Measurements from ENCODE around the gene CRIP2.
A peak's percentile ranks its signal among the peaks of the same experiment; 100 is the strongest.

CRIP2 gene

DNA sequence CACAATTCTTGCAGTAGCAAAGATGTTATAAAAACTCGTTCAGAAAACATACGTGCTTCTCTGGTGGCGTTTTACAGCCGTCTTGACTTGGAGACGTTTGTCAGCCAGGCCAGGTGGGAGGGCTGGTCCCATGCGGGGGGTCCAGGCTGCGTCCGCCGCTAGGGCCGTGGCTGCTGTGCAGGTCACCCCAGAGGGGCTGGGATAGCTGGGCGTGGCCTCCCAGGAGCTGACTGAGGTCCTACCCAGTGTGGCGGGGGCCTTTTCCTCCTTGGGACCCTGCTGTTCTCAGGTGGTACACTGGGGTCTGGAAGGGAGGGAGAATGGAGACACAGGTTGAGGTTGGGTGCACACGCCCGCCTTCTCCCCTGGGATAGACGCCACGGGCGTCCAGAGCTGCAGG lies 29.8 kb upstream of the CRIP2 start:
- TF ChIP-seq, protein P1, sequence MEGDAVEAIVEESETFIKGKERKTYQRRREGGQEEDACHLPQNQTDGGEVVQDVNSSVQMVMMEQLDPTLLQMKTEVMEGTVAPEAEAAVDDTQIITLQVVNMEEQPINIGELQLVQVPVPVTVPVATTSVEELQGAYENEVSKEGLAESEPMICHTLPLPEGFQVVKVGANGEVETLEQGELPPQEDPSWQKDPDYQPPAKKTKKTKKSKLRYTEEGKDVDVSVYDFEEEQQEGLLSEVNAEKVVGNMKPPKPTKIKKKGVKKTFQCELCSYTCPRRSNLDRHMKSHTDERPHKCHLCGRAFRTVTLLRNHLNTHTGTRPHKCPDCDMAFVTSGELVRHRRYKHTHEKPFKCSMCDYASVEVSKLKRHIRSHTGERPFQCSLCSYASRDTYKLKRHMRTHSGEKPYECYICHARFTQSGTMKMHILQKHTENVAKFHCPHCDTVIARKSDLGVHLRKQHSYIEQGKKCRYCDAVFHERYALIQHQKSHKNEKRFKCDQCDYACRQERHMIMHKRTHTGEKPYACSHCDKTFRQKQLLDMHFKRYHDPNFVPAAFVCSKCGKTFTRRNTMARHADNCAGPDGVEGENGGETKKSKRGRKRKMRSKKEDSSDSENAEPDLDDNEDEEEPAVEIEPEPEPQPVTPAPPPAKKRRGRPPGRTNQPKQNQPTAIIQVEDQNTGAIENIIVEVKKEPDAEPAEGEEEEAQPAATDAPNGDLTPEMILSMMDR (conservative IDR thresholded peaks at IDR 0.05; ENCODE audit: low read length): no peak
- H3K4me3 ChIP-seq (ENCODE audit: low read length): no peak overlapping the region
- DNase-seq (ENCODE audit: low read depth): no peak

DNA sequence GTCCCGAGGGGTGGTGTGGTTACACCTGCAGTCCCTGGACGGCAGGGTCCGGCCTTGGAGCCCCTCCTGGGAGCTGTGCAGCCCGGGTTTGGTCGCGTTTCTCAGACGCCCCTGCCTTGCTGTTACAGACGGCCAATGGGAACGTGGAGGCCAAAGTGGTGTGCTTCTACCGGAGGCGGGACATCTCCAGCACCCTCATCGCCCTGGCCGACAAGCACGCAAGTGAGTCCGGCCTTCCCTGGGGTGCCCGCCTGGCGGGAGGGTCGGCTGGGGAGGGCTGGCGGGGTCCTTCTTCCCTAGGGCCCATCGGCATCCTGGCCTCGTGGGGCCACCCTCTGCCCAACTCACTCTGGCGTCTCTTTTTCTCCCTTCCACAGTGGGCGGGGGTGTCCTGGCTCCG lies 29.3 kb upstream of the CRIP2 start:
- DNase-seq (ENCODE audit: low read depth): no peak
- TF ChIP-seq, protein P1 (conservative IDR thresholded peaks at IDR 0.05; ENCODE audit: low read length): no peak
- H3K4me3 ChIP-seq (ENCODE audit: low read length): no peak overlapping the region

DNA sequence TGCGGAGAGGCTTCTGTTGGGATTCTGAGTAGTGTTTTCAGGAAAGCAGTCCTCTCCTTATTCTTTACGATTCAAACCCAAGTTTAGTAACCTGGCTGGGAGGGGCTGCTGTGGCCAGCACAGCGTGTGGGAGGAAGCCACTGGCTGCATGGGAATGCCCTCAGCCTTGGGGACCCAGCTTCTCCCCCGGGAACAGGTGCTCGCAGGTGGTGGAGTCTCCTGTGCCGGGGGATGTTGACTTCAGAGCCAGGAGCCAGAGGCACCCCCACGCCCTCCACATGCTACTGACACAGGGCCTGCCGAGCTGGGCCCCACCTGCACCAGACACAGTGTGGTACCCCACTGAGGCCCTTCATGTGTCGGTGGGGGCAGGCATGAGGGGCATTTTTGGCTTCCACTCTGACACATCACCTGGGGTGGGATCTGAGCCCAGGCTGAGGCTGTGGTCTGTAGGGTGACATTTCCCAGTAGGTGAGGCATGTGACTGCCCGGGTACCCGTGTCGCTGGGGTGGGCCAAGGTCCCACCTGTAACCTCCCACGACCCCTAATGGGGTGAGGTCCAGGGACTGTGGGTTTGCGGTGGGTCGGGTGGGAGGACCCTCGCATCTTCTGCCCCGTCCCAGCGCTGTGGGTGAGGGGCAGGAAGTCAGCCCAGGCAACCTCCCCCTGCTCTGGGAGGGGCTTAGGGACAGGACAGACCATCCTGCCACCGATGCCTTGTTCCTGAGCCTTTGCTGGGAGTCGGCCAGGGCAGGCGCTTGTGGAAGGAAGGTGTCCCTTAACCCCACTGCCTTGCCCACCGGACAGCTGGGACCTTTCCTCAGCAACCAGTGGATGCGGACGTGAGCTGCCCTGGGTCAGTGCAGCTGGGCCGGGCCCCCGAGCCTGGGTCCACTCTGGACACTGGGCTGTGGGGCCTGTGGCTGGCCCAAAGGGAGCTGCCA lies 28.4 kb upstream of the CRIP2 start:
- DNase-seq (ENCODE audit: low read depth): no peak
- H3K4me3 ChIP-seq (ENCODE audit: low read length): no peak overlapping the region
- TF ChIP-seq, protein P1 (conservative IDR thresholded peaks at IDR 0.05; ENCODE audit: low read length): no peak

DNA sequence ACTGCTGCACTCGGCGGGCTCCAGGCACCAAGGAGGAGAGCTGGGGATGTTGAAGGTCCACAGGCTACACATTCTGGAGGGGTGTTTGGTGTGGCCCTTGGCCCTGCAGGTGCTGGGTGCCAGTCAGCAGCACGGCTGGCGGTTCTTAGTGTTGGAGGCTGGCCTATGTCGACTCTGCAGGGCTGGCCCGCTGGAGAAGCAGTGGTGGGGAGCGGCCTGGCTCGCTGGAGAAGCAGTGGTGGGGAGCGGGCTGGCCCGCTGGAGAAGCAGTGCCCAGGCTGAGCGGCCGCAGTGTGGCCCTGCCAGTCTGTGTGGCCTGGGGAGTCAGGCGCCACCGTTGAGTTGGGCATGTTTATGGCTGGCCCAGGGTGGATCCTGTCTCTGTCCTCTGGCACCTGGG lies 27.6 kb upstream of the CRIP2 start:
- TF ChIP-seq, protein P1 (conservative IDR thresholded peaks at IDR 0.05; ENCODE audit: low read length): no peak
- H3K4me3 ChIP-seq (ENCODE audit: low read length): no peak overlapping the region
- no peak for DNase-seq (ENCODE audit: low read depth)

DNA sequence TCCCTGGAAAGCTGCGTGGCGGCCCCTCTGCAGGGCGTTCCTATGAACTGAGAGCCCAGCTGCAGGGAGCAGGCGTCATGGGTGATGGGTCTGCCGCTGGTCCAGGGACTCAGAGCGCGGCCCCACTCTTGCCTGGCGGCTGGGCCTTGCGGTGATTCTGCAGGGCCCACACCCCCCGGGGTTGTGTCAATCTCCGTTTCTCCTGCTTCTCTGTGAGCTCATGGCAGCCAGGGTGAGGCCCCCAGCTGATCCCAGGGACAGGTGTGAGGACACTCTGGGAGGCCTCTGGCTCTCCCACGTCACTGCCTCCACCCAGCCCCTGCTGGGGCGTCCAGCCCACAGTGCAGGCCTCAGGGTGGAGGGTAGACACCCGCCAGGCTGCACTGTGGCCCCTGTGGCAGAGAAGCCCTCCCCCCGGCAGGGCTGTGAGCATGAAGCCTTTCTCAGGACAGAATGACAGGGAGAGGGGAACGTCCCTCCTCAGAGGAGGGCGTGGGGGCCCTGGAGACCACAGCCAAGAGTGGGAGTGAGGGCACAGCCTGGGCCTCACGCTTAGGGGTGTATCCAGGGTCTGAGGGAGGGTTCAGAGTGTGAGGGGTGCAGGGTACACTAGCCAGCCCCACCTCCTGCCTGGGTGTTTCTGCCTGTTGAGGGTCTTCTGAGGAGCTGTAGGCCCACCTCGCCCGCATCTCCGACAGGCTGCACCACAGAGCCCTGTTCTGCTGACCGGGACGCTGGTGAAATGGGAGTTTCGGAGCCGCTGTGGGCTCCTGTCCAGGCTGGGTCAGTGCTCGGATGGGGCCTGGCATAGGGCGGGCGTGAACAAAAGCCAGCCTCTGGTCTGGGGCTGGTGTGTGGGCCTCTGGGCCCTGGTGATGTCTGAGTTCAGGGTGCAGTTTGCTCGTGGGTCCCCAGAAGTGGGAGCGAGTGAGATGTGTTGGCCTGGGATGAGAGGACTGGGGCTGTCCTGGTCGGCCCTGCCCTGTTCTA lies 26.7 kb upstream of the CRIP2 start:
- DNase-seq (ENCODE audit: low read depth): no peak
- no peak overlapping the region for H3K4me3 ChIP-seq (ENCODE audit: low read length)
- TF ChIP-seq, protein P1 (conservative IDR thresholded peaks at IDR 0.05; ENCODE audit: low read length): no peak

DNA sequence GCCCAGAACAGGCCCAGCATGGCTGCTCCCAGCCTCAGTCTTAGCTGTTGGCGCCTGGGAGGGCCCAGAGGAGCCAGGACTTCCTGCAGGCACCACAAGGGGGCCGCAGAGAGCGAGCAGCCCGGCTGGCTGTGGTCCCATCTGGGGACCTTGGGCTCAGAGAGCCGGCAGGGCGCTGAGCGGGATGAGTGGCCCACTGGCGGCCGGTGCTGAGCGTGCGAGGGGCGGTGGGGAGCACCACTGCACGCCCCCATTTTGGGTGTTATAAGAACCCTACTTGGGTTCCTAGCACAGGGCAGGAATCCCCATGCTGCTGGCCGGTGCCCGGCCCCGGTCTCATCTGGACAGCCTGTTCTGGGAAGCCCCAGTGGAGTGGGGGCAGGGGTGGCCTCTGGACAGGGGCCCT lies 25.9 kb upstream of the CRIP2 start:
- TF ChIP-seq, protein P1 (conservative IDR thresholded peaks at IDR 0.05; ENCODE audit: low read length): peak; percentile 75
- no peak overlapping the region for H3K4me3 ChIP-seq (ENCODE audit: low read length)
- DNase-seq (ENCODE audit: low read depth): peak; percentile 54
